Body of pancreas (tissue), 4 donors: ENCODE measurements around the gene LMTK2. TPM values are rescaled to one million over a fixed set of nuclear protein-coding genes. Genes with fewer than 3 reads are reported as not detected.

Source experiments
- ATAC-seq: fragments of 150-250 bp; one replicate; pipeline ENCODE4 v1.9.1; 2016
- DNase-seq, 4 donors: peaks; one replicate each; pipeline ENCODE4 v3.0.0-alpha.2; 2019
- H3K27ac ChIP-seq, 4 donors: fragments of 200-600 bp; sonication (generic); 1 replicate in 3 of 4; 2 replicates in 1 of 4; pipeline versions ENCODE4 v1.5.1 to v1.6.1; 2016 to 2019; ENCODE audit warnings: mild to moderate bottlenecking in 1 of 4, mixed read lengths in 1 of 4, moderate library complexity in 1 of 4
- H3K27me3 ChIP-seq, 2 donors: fragments of 200-600 bp; sonication (generic); one replicate each; pipeline ENCODE4 v1.6.0; 2016; ENCODE audit warnings: mild to moderate bottlenecking in 1 of 2
- H3K36me3 ChIP-seq, 2 donors: fragments of 200-600 bp; sonication (generic); replicated peaks in 1 of 2; 2 replicates each; pipeline ENCODE4 v1.5.1; 2016; ENCODE audit warnings: low read depth in 2 of 2; ENCODE audit not compliant: insufficient read depth in 1 of 2
- H3K4me1 ChIP-seq: fragments of 200-600 bp; sonication (generic); one replicate; pipeline ENCODE4 v1.6.0; 2016
- H3K4me3 ChIP-seq, 2 donors: fragments of 200-600 bp; sonication (generic); 1 replicate in 1 of 2; 2 replicates in 1 of 2; pipeline ENCODE4 v1.5.1; 2016 to 2019
- H3K9me3 ChIP-seq, 3 donors: fragments of 200-600 bp; sonication (generic); 1 replicate in 2 of 3; 2 replicates in 1 of 3; pipeline ENCODE4 v1.5.1; 2016
- CTCF ChIP-seq, 7 experiments: fragments of 450-650 bp in 4 of 7; fragments of 200-600 bp in 3 of 7; sonication (generic) in 3 of 7; IDR thresholded peaks; one replicate each; pipeline ENCODE4 v1.5.1; 2016 to 2019; ENCODE audit warnings: antibody characterized with exemption in 7 of 7
- POLR2A ChIP-seq, 3 donors: fragments of 450-650 bp; IDR thresholded peaks; one replicate each; pipeline ENCODE4 v1.6.1; 2016; ENCODE audit warnings: antibody characterized with exemption in 3 of 3, mild to moderate bottlenecking in 2 of 3
- WGBS, 2 donors: methylation state at CpG; one replicate each; pipeline ENCODE4 v1.1.5; 2017; 5-methylcytosine and 5-hydroxymethylcytosine counted together
- intact Hi-C: fragments of 100-400 bp; cut with DNase I; formaldehyde crosslinking; loops from one replicate; pipeline ENCODE4 v1.15.1; 2023
- total RNA-seq, 2 donors: library from RNA; depleted of rRNA; stranded (reverse); fragments of >200 nt; gene quantifications; one replicate each; pipeline ENCODE4 v1.1.0, GENCODE V29; 2016

LMTK2 gene
- total RNA-seq, 2 donors from 2014 or later = 19.7 to 23.1 TPM

DNA sequence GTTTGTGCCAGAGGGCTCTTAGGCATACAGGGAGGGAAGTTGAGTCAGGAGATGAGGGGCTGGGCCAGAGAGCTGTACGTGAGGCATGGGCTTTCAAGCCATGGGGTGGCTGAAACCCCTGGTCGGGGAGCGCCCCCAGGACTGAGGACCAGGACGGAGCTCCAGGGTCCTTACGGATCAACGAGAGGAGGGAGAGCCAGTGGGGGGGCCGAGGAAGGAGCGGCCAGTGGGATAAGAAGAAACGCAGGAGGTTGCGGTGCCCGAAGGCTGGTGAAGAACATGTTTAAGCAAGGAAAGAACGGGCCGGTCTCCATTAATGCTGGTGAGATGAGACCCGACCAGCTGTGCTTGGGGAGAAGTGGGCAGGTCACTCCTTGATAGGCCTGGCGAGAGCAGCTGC is 61.0 kb downstream of the LMTK2 start:
- intact Hi-C loops = loop anchor here (5.0 kb wide), 1 partner anchor 145 kb away; no protein-coding TSS in a partner anchor
- H3K4me3 ChIP-seq = no peak overlapping the region
- peak overlapping the region in 2 of 4 donors; percentile 22 to 83 for H3K27ac ChIP-seq
- no peaks in the 10 kb centered on the region for H3K27me3 ChIP-seq
- TF ChIP-seq POLR2A (IDR thresholded peaks at IDR 0.05) (no peak), CTCF (IDR thresholded peaks at IDR 0.05) (no peak)
- DNase-seq (peak in 1 of 4 donors; percentile 15), ATAC-seq (no peak)
- no peaks in the 10 kb centered on the region for H3K36me3 ChIP-seq
- 85 to 90% methylated on average over 15 of the region's 15 CpGs for WGBS, 2 donors
- H3K4me1 ChIP-seq = peaks cover 65% of the 10 kb centered on the region
- no peaks in the 10 kb centered on the region for H3K9me3 ChIP-seq

DNA sequence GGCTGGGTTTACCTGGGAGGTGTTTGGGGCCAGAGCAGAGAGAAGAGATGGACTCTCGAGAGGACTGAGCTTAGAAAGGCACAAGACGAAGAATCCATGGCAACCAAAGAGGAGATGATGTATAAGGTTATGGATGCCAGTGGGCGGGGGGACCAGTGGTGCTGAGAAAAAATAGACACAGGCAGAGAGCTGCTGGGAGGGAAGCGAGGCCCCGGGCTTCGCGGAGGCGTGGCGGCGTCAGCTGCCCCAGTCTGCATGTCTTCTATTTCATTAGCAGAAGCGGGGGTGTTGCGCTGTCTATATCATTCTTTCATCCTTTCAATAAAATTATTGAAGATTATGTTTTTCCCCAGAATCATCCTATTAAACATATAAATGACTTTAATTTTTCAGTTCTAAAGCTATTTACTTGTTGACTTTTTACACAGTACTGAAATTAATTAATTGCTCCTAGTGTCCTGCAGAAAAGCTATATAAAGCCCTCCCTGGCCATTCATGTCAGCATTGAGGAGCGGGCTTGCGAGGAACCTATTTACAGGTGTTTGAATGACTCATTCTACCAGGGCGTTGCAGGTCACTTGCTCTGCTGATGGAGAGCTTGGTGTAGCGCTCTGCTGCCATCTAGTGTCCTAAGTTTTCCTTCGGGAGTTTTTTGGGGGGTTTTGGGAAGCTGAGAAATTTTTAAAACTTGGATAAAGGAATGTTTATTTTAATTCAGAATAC is 61.7 kb downstream of the LMTK2 start:
- no peaks in the 10 kb centered on the region for H3K27me3 ChIP-seq
- H3K4me1 ChIP-seq = peaks cover 71% of the 10 kb centered on the region
- peak; percentile 68 for ATAC-seq
- peak; percentile 80 to 90 (median 85) for DNase-seq
- 53 to 58% methylated on average over 17 of the region's 17 CpGs for WGBS, 2 donors
- H3K36me3 ChIP-seq = no peaks in the 10 kb centered on the region
- no peak overlapping the region for H3K4me3 ChIP-seq
- no peaks in the 10 kb centered on the region for H3K9me3 ChIP-seq
- intact Hi-C loops = loop anchor here (5.0 kb wide), 1 partner anchor 146 kb away; no protein-coding TSS in a partner anchor
- TF ChIP-seq POLR2A (IDR thresholded peaks at IDR 0.05) (no peak), CTCF (IDR thresholded peaks at IDR 0.05) (peak; percentile 84 to 95 (median 91))
- peak overlapping the region in 3 of 4 donors; percentile 22 to 83 (median 62) for H3K27ac ChIP-seq

- WGBS, 2 donors = 48 to 52% methylated on average over 5 of the region's 5 CpGs
- intact Hi-C loops = loop anchor here (5.0 kb wide), 1 partner anchor 147 kb away; no protein-coding TSS in a partner anchor
Observed at GRCh38 chr7:98168904-98169621, 62.4 kb downstream of the LMTK2 start.

GRCh38 chr7:98170966-98171365 is 64.3 kb downstream of the LMTK2 start:
- ATAC-seq = no peak
- Histone ChIP-seq H3K4me1 (peaks cover 79% of the 10 kb centered on the region), H3K27me3 (no peaks in the 10 kb centered on the region), H3K36me3 (no peaks in the 10 kb centered on the region), H3K27ac (peak overlapping the region; percentile 48 to 91 (median 72)), H3K9me3 (no peaks in the 10 kb centered on the region), H3K4me3 (no peak overlapping the region)
- DNase-seq = peak in 1 of 4 donors; percentile 34
- no peak for TF ChIP-seq POLR2A (IDR thresholded peaks at IDR 0.05)
- no peak for TF ChIP-seq CTCF (IDR thresholded peaks at IDR 0.05)
- intact Hi-C loops = no loop called here
- WGBS, 2 donors = 70 to 76% methylated on average over 8 of the region's 8 CpGs

More at GRCh38 chr7:98168904-98169621, 62.4 kb downstream of the LMTK2 start:
- Histone ChIP-seq H3K9me3 (no peaks in the 10 kb centered on the region), H3K4me1 (peaks cover 71% of the 10 kb centered on the region), H3K4me3 (no peak overlapping the region), H3K27me3 (no peaks in the 10 kb centered on the region), H3K36me3 (no peaks in the 10 kb centered on the region), H3K27ac (peak overlapping the region; percentile 11 to 91 (median 72))
- DNase-seq (peak in 1 of 4 donors; percentile 39), ATAC-seq (no peak)
- TF ChIP-seq POLR2A (IDR thresholded peaks at IDR 0.05) (no peak), CTCF (IDR thresholded peaks at IDR 0.05) (peak in 1 of 7 experiments; percentile 8)
